Fibroblast of lung (primary cell): ENCODE results near the gene RSPO1.

Source experiments
- EZH2 ChIP-seq: IDR thresholded peaks from 2 replicates; pipeline ENCODE4 v1.5.1; 2012; ENCODE audit warnings: low read length, control low read depth, mild to moderate bottlenecking; ENCODE audit errors: missing control alignments
- TF ChIP-seq, protein P1 (sequence below), 2 donors: IDR thresholded peaks in 1 of 2; conservative IDR thresholded peaks in 1 of 2; 1 replicate in 1 of 2; 2 replicates in 1 of 2; pipeline ENCODE4 v1.5.1; 2011 to 2012; ENCODE audit warnings: low read length in 2 of 2, control low read depth in 1 of 2, inconsistent platforms in 1 of 2, low read depth in 1 of 2, mild to moderate bottlenecking in 1 of 2

DNA sequence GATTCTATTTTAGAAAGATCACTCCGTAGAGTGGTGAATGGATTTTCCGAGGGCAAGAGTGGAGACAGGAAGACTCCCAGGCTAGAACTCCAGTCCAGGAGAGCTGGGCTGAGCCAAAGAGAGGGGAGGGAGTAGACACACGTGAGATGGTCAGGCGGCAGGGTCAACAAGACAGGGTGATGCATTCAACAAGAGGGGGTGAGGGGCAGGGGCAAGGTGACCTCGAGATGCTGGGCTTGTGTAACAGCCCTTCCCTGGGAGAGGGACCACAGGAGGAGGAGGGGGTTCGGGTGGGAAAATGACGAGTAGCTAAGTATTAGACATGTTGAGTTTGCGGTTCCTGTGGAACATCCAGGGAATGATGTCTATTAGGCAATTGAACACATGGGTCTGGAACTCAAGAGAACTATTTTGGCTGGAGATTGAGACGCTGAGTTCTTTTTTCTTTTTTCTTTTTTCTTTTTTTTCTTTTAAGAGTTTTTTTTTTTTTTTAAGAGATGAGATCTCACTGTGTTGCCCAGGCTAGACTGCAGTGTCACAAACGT, 13.3 kb downstream of the RSPO1 start:
- no peak for TF ChIP-seq EZH2
- TF ChIP-seq, protein P1, sequence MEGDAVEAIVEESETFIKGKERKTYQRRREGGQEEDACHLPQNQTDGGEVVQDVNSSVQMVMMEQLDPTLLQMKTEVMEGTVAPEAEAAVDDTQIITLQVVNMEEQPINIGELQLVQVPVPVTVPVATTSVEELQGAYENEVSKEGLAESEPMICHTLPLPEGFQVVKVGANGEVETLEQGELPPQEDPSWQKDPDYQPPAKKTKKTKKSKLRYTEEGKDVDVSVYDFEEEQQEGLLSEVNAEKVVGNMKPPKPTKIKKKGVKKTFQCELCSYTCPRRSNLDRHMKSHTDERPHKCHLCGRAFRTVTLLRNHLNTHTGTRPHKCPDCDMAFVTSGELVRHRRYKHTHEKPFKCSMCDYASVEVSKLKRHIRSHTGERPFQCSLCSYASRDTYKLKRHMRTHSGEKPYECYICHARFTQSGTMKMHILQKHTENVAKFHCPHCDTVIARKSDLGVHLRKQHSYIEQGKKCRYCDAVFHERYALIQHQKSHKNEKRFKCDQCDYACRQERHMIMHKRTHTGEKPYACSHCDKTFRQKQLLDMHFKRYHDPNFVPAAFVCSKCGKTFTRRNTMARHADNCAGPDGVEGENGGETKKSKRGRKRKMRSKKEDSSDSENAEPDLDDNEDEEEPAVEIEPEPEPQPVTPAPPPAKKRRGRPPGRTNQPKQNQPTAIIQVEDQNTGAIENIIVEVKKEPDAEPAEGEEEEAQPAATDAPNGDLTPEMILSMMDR (conservative IDR thresholded peaks at IDR 0.05 in 1 of 2, IDR thresholded peaks at IDR 0.05 in 1 of 2; ENCODE audit: low read depth in 1 of 2, low read length in 2 of 2): no peak
